HepG2 (cell line): ENCODE measurements around the gene TP53. TPM values are rescaled to one million over a fixed set of nuclear protein-coding genes. Genes with fewer than 3 reads are reported as not detected.

Experiments
- CHCHD3 ChIP-seq: sonication (generic); formaldehyde crosslinking; IDR thresholded peaks from 2 replicates; pipeline ENCODE4 v1.8.0; 2022; ENCODE audit warnings: mild to moderate bottlenecking, missing genetic modification reagents, moderate library complexity
- CREB1 ChIP-seq, 2 experiments: fragments of 450-650 bp in 1 of 2; IDR thresholded peaks; 2 replicates each; pipeline ENCODE4 v1.6.1; 2016 to 2017; ENCODE audit warnings: control low read depth in 1 of 2, mild to moderate bottlenecking in 1 of 2, missing compliant biosample characterization in 1 of 2, missing genetic modification characterization in 1 of 2
- ETV5 ChIP-seq: IDR thresholded peaks from 2 replicates; pipeline ENCODE4 v1.6.1; 2018; ENCODE audit warnings: missing biosample characterization, missing genetic modification reagents, inconsistent platforms, borderline replicate concordance
- FOXJ3 ChIP-seq: sonication (generic); formaldehyde crosslinking; IDR thresholded peaks from 2 replicates; pipeline ENCODE4 v1.4.0; 2020; ENCODE audit warnings: missing genetic modification reagents, mild to moderate bottlenecking, borderline replicate concordance
- GPN1 ChIP-seq: sonication (generic); formaldehyde crosslinking; IDR thresholded peaks from 2 replicates; pipeline ENCODE4 v1.5.1; 2020; ENCODE audit warnings: missing genetic modification reagents, borderline replicate concordance
- KDM5A ChIP-seq: fragments of 200-600 bp; sonication (generic); IDR thresholded peaks from 2 replicates; pipeline ENCODE4 v1.7.0; 2018; ENCODE audit warnings: antibody characterized with exemption, mild to moderate bottlenecking, low read length, borderline replicate concordance
- KIAA2018 ChIP-seq: sonication (generic); formaldehyde crosslinking; IDR thresholded peaks from 2 replicates; pipeline ENCODE4 v1.5.0; 2020; ENCODE audit warnings: mild to moderate bottlenecking, missing genetic modification reagents, borderline replicate concordance
- MXD4 ChIP-seq: IDR thresholded peaks from 2 replicates; pipeline ENCODE4 v1.6.1; 2016; ENCODE audit warnings: mild to moderate bottlenecking, missing biosample characterization, missing genetic modification reagents
- NFRKB ChIP-seq: fragments of 450-650 bp; IDR thresholded peaks from 2 replicates; pipeline ENCODE4 v1.6.1; 2017
- PHF20 ChIP-seq: sonication (generic); formaldehyde crosslinking; IDR thresholded peaks from 2 replicates; pipeline ENCODE4 v1.5.0; 2020; ENCODE audit warnings: mild to moderate bottlenecking, missing genetic modification reagents
- RARA ChIP-seq: IDR thresholded peaks from 2 replicates; pipeline ENCODE4 v1.6.1; 2016; ENCODE audit warnings: missing genetic modification reagents, missing compliant biosample characterization
- TBL1XR1 ChIP-seq: fragments of 150-350 bp; IDR thresholded peaks from 2 replicates; pipeline ENCODE4 v1.6.1; 2014; ENCODE audit warnings: borderline replicate concordance, low read length; ENCODE audit not compliant: partially characterized antibody
- ZBTB38 ChIP-seq: sonication (generic); formaldehyde crosslinking; IDR thresholded peaks from 2 replicates; pipeline ENCODE4 v1.5.1; 2020; ENCODE audit warnings: mild to moderate bottlenecking, missing genetic modification reagents
- ZFP90 ChIP-seq: sonication (generic); formaldehyde crosslinking; IDR thresholded peaks from 2 replicates; pipeline ENCODE4 v1.8.0; 2022; ENCODE audit warnings: missing genetic modification reagents, mild to moderate bottlenecking, inconsistent platforms, borderline replicate concordance
- ZNF552 ChIP-seq: sonication (generic); formaldehyde crosslinking; IDR thresholded peaks from 2 replicates; pipeline ENCODE4 v1.9.0; 2022; ENCODE audit warnings: missing genetic modification reagents, mild to moderate bottlenecking, borderline replicate concordance
- ZNF687 ChIP-seq: sonication (generic); formaldehyde crosslinking; IDR thresholded peaks from 2 replicates; pipeline ENCODE4 v1.5.1; 2020; ENCODE audit warnings: mild to moderate bottlenecking, missing genetic modification reagents, moderate library complexity
- polyA plus RNA-seq, 8 experiments: library from polyadenylated mRNA; depleted of rRNA in 3 of 8; stranded (reverse) in 7 of 8; unstranded in 1 of 8; fragments of >200 nt; fragmentation: Illumina TruSeq in 4 of 8; extraction: Trizol in 4 of 8; gene quantifications; 2 replicates each; pipeline versions ENCODE4 v1.2.1 to v1.2.3, GENCODE V29; 2011 to 2016; ENCODE audit warnings: low read depth in 4 of 8, missing spikeins in 1 of 8, mixed read lengths in 1 of 8; ENCODE audit not compliant: insufficient read depth in 1 of 8
- total RNA-seq, 5 experiments: library from RNA; depleted of rRNA; stranded (reverse); fragments of >200 nt; fragmentation: Illumina TruSeq; extraction: Trizol; gene quantifications; 2 replicates each; pipeline ENCODE4 v1.2.3, GENCODE V29; 2016; ENCODE audit warnings: low read depth in 1 of 5

The TP53 gene
- total and polyA plus RNA-seq, 2 of the 13 experiments (the other 11 are each of a cell fraction or from before 2014, with no cell fraction given), result 17.1 to 29.9 TPM

- 0 out of 2 replicates have a peak, but pooled peaks have one; percentile 39 for TF ChIP-seq ZBTB38
- no peak for TF ChIP-seq CHCHD3 (CRISPR knock-in tag)
- no peak for TF ChIP-seq ZFP90 (CRISPR knock-in tag)
- TF ChIP-seq MXD4 (CRISPR knock-in tag), result 0 out of 2 replicates have a peak, but pooled peaks have one; percentile 40
- TF ChIP-seq TBL1XR1, result peak; percentile 27
- TF ChIP-seq GPN1, result no peak
- TF ChIP-seq ETV5 (CRISPR knock-in tag), result peak; percentile 38; the same call in 1 of the 2 replicates
- TF ChIP-seq CREB1 (IDR thresholded peaks at IDR 0.05), result peak; percentile 56
- no peak for TF ChIP-seq CREB1 (CRISPR knock-in tag; IDR thresholded peaks at IDR 0.05)
- TF ChIP-seq KIAA2018 (CRISPR knock-in tag), result no peak
- 0 out of 2 replicates have a peak, but pooled peaks have one; percentile 3 for TF ChIP-seq KDM5A
- TF ChIP-seq RARA (CRISPR knock-in tag), result no peak
- TF ChIP-seq NFRKB, result no peak
- no peak for TF ChIP-seq ZNF552 (CRISPR knock-in tag)
- TF ChIP-seq PHF20 (CRISPR knock-in tag), result peak; percentile 77
- TF ChIP-seq ZNF687 (CRISPR knock-in tag), result peak; percentile 71; the same call in 1 of the 2 replicates
- no peak for TF ChIP-seq FOXJ3 (CRISPR knock-in tag)
Measured at GRCh38 chr17:7685533-7686221, 1.6 kb downstream of the TP53 start (continued).
